Activated naive CD8-positive, alpha-beta T cell treated with anti-CD3 and anti-CD28 coated beads for 36 hours (primary cell): ENCODE data around the gene SNX17. TPM values are rescaled to one million over a fixed set of nuclear protein-coding genes. Genes with fewer than 3 reads are reported as not detected.

ENCODE experiments used
- DNase-seq: peaks from one replicate; pipeline ENCODE4 v3.0.0; 2021
- H3K27ac Mint-ChIP-seq: one replicate; pipeline ENCODE4 v1.8.0; 2022; ENCODE audit warnings: mild to moderate bottlenecking, moderate library complexity, mixed read lengths
- H3K27me3 Mint-ChIP-seq: one replicate; pipeline ENCODE4 v1.8.0; 2022; ENCODE audit warnings: mild to moderate bottlenecking, mixed read lengths
- H3K36me3 Mint-ChIP-seq: one replicate; pipeline ENCODE4 v1.8.0; 2021; ENCODE audit warnings: mild to moderate bottlenecking, mixed read lengths
- H3K4me1 Mint-ChIP-seq: one replicate; pipeline ENCODE4 v1.8.0; 2021; ENCODE audit warnings: mixed read lengths
- H3K4me3 Mint-ChIP-seq: one replicate; pipeline ENCODE4 v1.8.0; 2022; ENCODE audit warnings: mild to moderate bottlenecking, moderate library complexity, mixed read lengths
- H3K9me3 Mint-ChIP-seq: one replicate; pipeline ENCODE4 v1.8.0; 2022; ENCODE audit warnings: mixed read lengths
- total RNA-seq, 2 experiments: library from RNA; stranded (reverse); gene quantifications; one replicate each; pipeline ENCODE4 v1.2.3, GENCODE V29; 2021

Gene SNX17
- total RNA-seq, 2 experiments from 2014 or later: 88.1 to 96.0 TPM

- H3K27me3 Mint-ChIP-seq: no peaks in the 10 kb centered on the region
- peaks cover 52% of the 10 kb centered on the region for H3K4me1 Mint-ChIP-seq
- H3K4me3 Mint-ChIP-seq: peak overlapping the region; percentile 59
Measured at GRCh38 chr2:27354597-27354927, 15.9 kb upstream of the SNX17 start.

GRCh38 chr2:27356056-27356381, 14.4 kb upstream of the SNX17 start:
- Mint-ChIP-seq H3K27ac (peak overlapping the region; percentile 100), H3K4me3 (peak overlapping the region; percentile 97), H3K9me3 (peaks cover 2% of the 10 kb centered on the region), H3K36me3 (peaks cover 33% of the 10 kb centered on the region), H3K4me1 (peaks cover 45% of the 10 kb centered on the region), H3K27me3 (no peaks in the 10 kb centered on the region)
- DNase-seq: no peak

More at GRCh38 chr2:27354597-27354927, 15.9 kb upstream of the SNX17 start:
- H3K9me3 Mint-ChIP-seq: peaks cover 2% of the 10 kb centered on the region
- DNase-seq: no peak
- peak overlapping the region; percentile 12 for H3K27ac Mint-ChIP-seq
- peaks cover 25% of the 10 kb centered on the region for H3K36me3 Mint-ChIP-seq

- peak; percentile 91 for DNase-seq
- Mint-ChIP-seq H3K4me1 (peaks cover 42% of the 10 kb centered on the region), H3K27ac (peak within 1 kb of the TSS; percentile 100), H3K36me3 (peaks cover 35% of the 10 kb centered on the region), H3K4me3 (peak within 1 kb of the TSS; percentile 97), H3K9me3 (peaks cover 2% of the 10 kb centered on the region), H3K27me3 (no peaks in the 10 kb centered on the region)
Measured at GRCh38 chr2:27356382-27357181, 13.8 kb upstream of the SNX17 start, which contains the start of gene GTF3C2. GTF3C2 (minus strand) TSS chr2:27356764; CDS start chr2:27343554, 13,210 bp downstream.

- Mint-ChIP-seq H3K36me3 (peaks cover 31% of the 10 kb centered on the region), H3K27ac (no peak overlapping the region), H3K27me3 (no peaks in the 10 kb centered on the region), H3K4me1 (peaks cover 14% of the 10 kb centered on the region), H3K9me3 (peaks cover 2% of the 10 kb centered on the region), H3K4me3 (no peak overlapping the region)
- no peak for DNase-seq
Measured at GRCh38 chr2:27362678-27363420, 7.6 kb upstream of the SNX17 start.

GRCh38 chr2:27363933-27364332, 6.5 kb upstream of the SNX17 start:
- peaks cover 22% of the 10 kb centered on the region for H3K36me3 Mint-ChIP-seq
- no peaks in the 10 kb centered on the region for H3K27me3 Mint-ChIP-seq
- H3K4me1 Mint-ChIP-seq: peaks cover 17% of the 10 kb centered on the region
- no peaks in the 10 kb centered on the region for H3K9me3 Mint-ChIP-seq
- H3K4me3 Mint-ChIP-seq: no peak overlapping the region
- no peak for DNase-seq
- no peak overlapping the region for H3K27ac Mint-ChIP-seq

GRCh38 chr2:27369471-27370025, 868 bp upstream of the SNX17 start:
- peak overlapping the region; percentile 93 for H3K27ac Mint-ChIP-seq
- H3K4me3 Mint-ChIP-seq: peak overlapping the region; percentile 89
- peaks cover 40% of the 10 kb centered on the region for H3K4me1 Mint-ChIP-seq
- DNase-seq: no peak
- H3K36me3 Mint-ChIP-seq: peaks cover 35% of the 10 kb centered on the region
- H3K9me3 Mint-ChIP-seq: no peaks in the 10 kb centered on the region
- no peaks in the 10 kb centered on the region for H3K27me3 Mint-ChIP-seq

GRCh38 chr2:27370816-27371620, 602 bp downstream of the SNX17 start:
- Mint-ChIP-seq H3K36me3 (peaks cover 38% of the 10 kb centered on the region), H3K4me1 (peaks cover 40% of the 10 kb centered on the region), H3K9me3 (no peaks in the 10 kb centered on the region), H3K27me3 (no peaks in the 10 kb centered on the region), H3K27ac (peak overlapping the region; percentile 93), H3K4me3 (peak overlapping the region; percentile 89)
- peak; percentile 39 for DNase-seq

GRCh38 chr2:27372937-27373336, 2.5 kb downstream of the SNX17 start:
- peaks cover 36% of the 10 kb centered on the region for H3K36me3 Mint-ChIP-seq
- no peak overlapping the region for H3K4me3 Mint-ChIP-seq
- no peaks in the 10 kb centered on the region for H3K27me3 Mint-ChIP-seq
- H3K27ac Mint-ChIP-seq: peak overlapping the region; percentile 43
- H3K9me3 Mint-ChIP-seq: no peaks in the 10 kb centered on the region
- DNase-seq: no peak
- H3K4me1 Mint-ChIP-seq: peaks cover 32% of the 10 kb centered on the region

GRCh38 chr2:27373567-27373966, 3.2 kb downstream of the SNX17 start:
- DNase-seq: no peak
- Mint-ChIP-seq H3K27ac (peak overlapping the region; percentile 52), H3K27me3 (no peaks in the 10 kb centered on the region), H3K4me1 (peaks cover 26% of the 10 kb centered on the region), H3K36me3 (peaks cover 36% of the 10 kb centered on the region), H3K4me3 (no peak overlapping the region), H3K9me3 (no peaks in the 10 kb centered on the region)

- DNase-seq: no peak
- Mint-ChIP-seq H3K27me3 (no peaks in the 10 kb centered on the region), H3K36me3 (peaks cover 40% of the 10 kb centered on the region), H3K4me3 (no peak overlapping the region), H3K9me3 (no peaks in the 10 kb centered on the region), H3K4me1 (peaks cover 34% of the 10 kb centered on the region), H3K27ac (no peak overlapping the region)
Measured at GRCh38 chr2:27375513-27376099, 5.2 kb downstream of the SNX17 start.

- H3K4me3 Mint-ChIP-seq: no peak overlapping the region
- peaks cover 41% of the 10 kb centered on the region for H3K4me1 Mint-ChIP-seq
- no peak overlapping the region for H3K27ac Mint-ChIP-seq
Measured at GRCh38 chr2:27376151-27376865, 5.9 kb downstream of the SNX17 start.

GRCh38 chr2:27376866-27377617, 6.6 kb downstream of the SNX17 start:
- H3K27me3 Mint-ChIP-seq: no peaks in the 10 kb centered on the region
- peak overlapping the region; percentile 31 for H3K27ac Mint-ChIP-seq
- H3K36me3 Mint-ChIP-seq: peaks cover 45% of the 10 kb centered on the region
- H3K4me3 Mint-ChIP-seq: no peak overlapping the region
- H3K4me1 Mint-ChIP-seq: peaks cover 41% of the 10 kb centered on the region
- no peak for DNase-seq
- H3K9me3 Mint-ChIP-seq: no peaks in the 10 kb centered on the region

More at GRCh38 chr2:27376151-27376865, 5.9 kb downstream of the SNX17 start:
- Mint-ChIP-seq H3K36me3 (peaks cover 44% of the 10 kb centered on the region), H3K9me3 (no peaks in the 10 kb centered on the region), H3K27me3 (no peaks in the 10 kb centered on the region)
- DNase-seq: no peak

- Mint-ChIP-seq H3K27me3 (no peaks in the 10 kb centered on the region), H3K27ac (no peak overlapping the region), H3K4me3 (no peak overlapping the region), H3K4me1 (peaks cover 36% of the 10 kb centered on the region), H3K9me3 (no peaks in the 10 kb centered on the region), H3K36me3 (peaks cover 44% of the 10 kb centered on the region)
- no peak for DNase-seq
Measured at GRCh38 chr2:27377618-27378095, 7.2 kb downstream of the SNX17 start.
